ENCODE data around the gene CACNA2D3. TPM values are rescaled to one million over a fixed set of nuclear protein-coding genes. Genes with fewer than 3 reads are reported as not detected.

The CACNA2D3 gene
- total RNA-seq, 4 donors from 2014 or later = 0.94 to 3.6 (median 2.1) TPM

GRCh38 chr3:54870423-54870822 is 748.1 kb downstream of the CACNA2D3 start:
- TF ChIP-seq CTCF (IDR thresholded peaks at IDR 0.05; ENCODE audit: low read depth) = no peak

GRCh38 chr3:54871867-54872266 is 749.5 kb downstream of the CACNA2D3 start:
- TF ChIP-seq CTCF (IDR thresholded peaks at IDR 0.05; ENCODE audit: low read depth) = no peak

GRCh38 chr3:54873059-54874010 is 751.0 kb downstream of the CACNA2D3 start:
- TF ChIP-seq CTCF (IDR thresholded peaks at IDR 0.05; ENCODE audit: low read depth) = no peak

- TF ChIP-seq CTCF (IDR thresholded peaks at IDR 0.05; ENCODE audit: low read depth) = no peak
These were observed 752.6 kb downstream of the CACNA2D3 start for GRCh38 chr3:54874816-54875556.

GRCh38 chr3:54875596-54876268 is 753.4 kb downstream of the CACNA2D3 start:
- TF ChIP-seq CTCF (IDR thresholded peaks at IDR 0.05; ENCODE audit: low read depth) = no peak

- TF ChIP-seq CTCF (IDR thresholded peaks at IDR 0.05; ENCODE audit: low read depth) = no peak
These were observed 754.3 kb downstream of the CACNA2D3 start for GRCh38 chr3:54876694-54877093.
